ENCODE results near the gene PRPH.
"Not testable (repeated sequence)": the region's sequence is repeated elsewhere in the genome, so short reads cannot be mapped to it uniquely, and the experiment has no call there.

Gene PRPH

DNA sequence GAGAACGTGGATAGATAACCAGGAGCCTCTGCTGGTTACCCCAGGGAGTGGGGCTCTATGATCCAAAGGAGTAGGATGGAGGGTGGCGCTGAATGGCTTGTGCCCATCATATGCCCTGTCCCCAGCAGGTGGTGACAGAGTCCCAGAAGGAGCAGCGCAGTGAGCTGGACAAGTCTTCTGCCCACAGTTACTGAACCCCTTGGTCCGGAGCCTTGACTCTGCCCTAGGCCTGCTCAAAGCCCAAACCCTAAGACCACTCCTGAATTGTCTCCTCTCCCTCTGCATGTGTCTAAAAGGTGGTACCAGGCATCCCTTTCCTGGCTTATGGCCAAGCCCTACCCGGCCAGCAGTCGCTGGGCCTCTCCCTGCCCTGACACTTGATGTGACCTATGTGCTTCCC lies 3.2 kb downstream of the PRPH start:
- Histone ChIP-seq H3K4me3 (ENCODE audit: low read depth in 1 of 5, low read length in 5 of 5) (no peak overlapping the region), H3K27ac (ENCODE audit: low read depth, low read length) (no peak overlapping the region), H3K27me3 (ENCODE audit: control insufficient read depth in 5 of 5, insufficient read depth in 4 of 5, low read length in 5 of 5) (peaks cover 40 to 57% (median 52%) of the 10 kb centered on the region in 5 donors), H3K36me3 (ENCODE audit: control insufficient read depth in 5 of 5, insufficient read depth in 5 of 5, low read length in 5 of 5) (no peaks in the 10 kb centered on the region), H3K4me1 (ENCODE audit: control insufficient read depth in 5 of 5, insufficient read depth in 5 of 5, low read length in 5 of 5) (peaks cover 2 to 28% (median 25%) of the 10 kb centered on the region in 5 donors), H3K9me3 (ENCODE audit: control insufficient read depth in 5 of 5, low read length in 5 of 5) (no peaks in the 10 kb centered on the region), H3K9ac (ENCODE audit: low read length in 5 of 5) (no peak overlapping the region)

DNA sequence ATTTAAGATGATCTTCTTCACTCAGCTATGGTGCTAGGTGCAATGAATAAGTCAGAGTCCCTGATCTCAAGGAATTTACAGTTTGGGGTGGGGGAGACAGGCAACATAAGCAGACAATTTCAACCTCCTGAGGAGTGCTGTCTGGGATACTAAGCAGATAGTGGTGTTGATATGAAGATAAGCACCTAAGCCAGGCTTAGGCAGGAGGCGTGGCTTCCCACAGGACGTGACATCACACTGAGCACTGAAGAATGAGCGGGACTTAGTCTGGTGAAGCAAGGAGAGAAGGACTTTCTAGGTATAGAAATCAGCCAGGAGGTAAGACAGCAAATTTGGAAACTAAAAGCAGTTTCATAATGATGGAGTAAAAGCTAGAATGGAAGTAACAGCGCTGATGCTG lies 6.8 kb downstream of the PRPH start:
- no peaks in the 10 kb centered on the region for H3K9me3 ChIP-seq (ENCODE audit: control insufficient read depth in 5 of 5, low read length in 5 of 5)
- no peak overlapping the region for H3K4me3 ChIP-seq (ENCODE audit: low read depth in 1 of 5, low read length in 5 of 5)
- peaks cover 16 to 26% (median 26%) of the 10 kb centered on the region in 5 donors for H3K27me3 ChIP-seq (ENCODE audit: control insufficient read depth in 5 of 5, insufficient read depth in 4 of 5, low read length in 5 of 5)
- H3K4me1 ChIP-seq (ENCODE audit: control insufficient read depth in 5 of 5, insufficient read depth in 5 of 5, low read length in 5 of 5): peaks cover 2 to 11% (median 8%) of the 10 kb centered on the region in 5 donors
- no peak overlapping the region for H3K9ac ChIP-seq (ENCODE audit: low read length in 5 of 5)
- H3K27ac ChIP-seq (ENCODE audit: low read depth, low read length): no peak overlapping the region
- no peaks in the 10 kb centered on the region for H3K36me3 ChIP-seq (ENCODE audit: control insufficient read depth in 5 of 5, insufficient read depth in 5 of 5, low read length in 5 of 5)

GRCh38 chr12:49304161-49304560 lies 9.2 kb downstream of the PRPH start:
- Histone ChIP-seq H3K27me3 (ENCODE audit: control insufficient read depth in 5 of 5, insufficient read depth in 4 of 5, low read length in 5 of 5) (peaks cover 0 to 8% (median 4%) of the 10 kb centered on the region in 5 donors), H3K4me3 (ENCODE audit: low read depth in 1 of 5, low read length in 5 of 5) (no peak overlapping the region)

GRCh38 chr12:49305762-49306510 lies 11.0 kb downstream of the PRPH start:
- no peak overlapping the region for H3K9ac ChIP-seq (ENCODE audit: low read length in 5 of 5)
- H3K4me1 ChIP-seq (ENCODE audit: control insufficient read depth in 5 of 5, insufficient read depth in 5 of 5, low read length in 5 of 5): no peaks in the 10 kb centered on the region
- H3K9me3 ChIP-seq (ENCODE audit: control insufficient read depth in 5 of 5, low read length in 5 of 5): no peaks in the 10 kb centered on the region
- H3K36me3 ChIP-seq (ENCODE audit: control insufficient read depth in 5 of 5, insufficient read depth in 5 of 5, low read length in 5 of 5): no peaks in the 10 kb centered on the region
- peaks cover 0 to 8% (median 7%) of the 10 kb centered on the region in 5 donors for H3K27me3 ChIP-seq (ENCODE audit: control insufficient read depth in 5 of 5, insufficient read depth in 4 of 5, low read length in 5 of 5)
- H3K27ac ChIP-seq (ENCODE audit: low read depth, low read length): no peak overlapping the region
- no peak overlapping the region for H3K4me3 ChIP-seq (ENCODE audit: low read depth in 1 of 5, low read length in 5 of 5)

More at GRCh38 chr12:49304161-49304560, 9.2 kb downstream of the PRPH start:
- Histone ChIP-seq H3K36me3 (ENCODE audit: control insufficient read depth in 5 of 5, insufficient read depth in 5 of 5, low read length in 5 of 5) (no peaks in the 10 kb centered on the region), H3K4me1 (ENCODE audit: control insufficient read depth in 5 of 5, insufficient read depth in 5 of 5, low read length in 5 of 5) (no peaks in the 10 kb centered on the region), H3K27ac (ENCODE audit: low read depth, low read length) (no peak overlapping the region), H3K9me3 (ENCODE audit: control insufficient read depth in 5 of 5, low read length in 5 of 5) (no peaks in the 10 kb centered on the region), H3K9ac (ENCODE audit: low read length in 5 of 5) (no peak overlapping the region)

DNA sequence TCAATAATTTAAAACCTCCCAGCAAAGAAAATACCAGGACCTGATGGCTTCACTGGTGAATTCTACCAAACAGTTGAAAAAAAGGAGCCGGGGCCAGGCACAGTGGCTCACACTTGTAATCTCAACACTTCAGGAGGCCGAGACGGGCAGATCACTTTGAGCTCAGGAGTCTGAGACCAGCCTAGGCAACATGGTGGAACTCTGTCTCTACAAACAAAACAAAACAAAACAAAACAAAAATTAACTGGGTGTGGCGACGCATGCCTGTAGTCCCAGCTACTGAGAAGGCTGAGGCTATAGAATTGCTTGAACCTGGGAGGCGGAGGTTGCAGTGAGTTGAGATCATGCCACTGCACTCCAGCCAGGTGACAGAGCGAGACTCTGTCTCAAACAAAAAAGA lies 14.4 kb downstream of the PRPH start:
- H3K9ac ChIP-seq (ENCODE audit: low read length in 5 of 5): no peak overlapping the region
- no peaks in the 10 kb centered on the region for H3K4me1 ChIP-seq (ENCODE audit: control insufficient read depth in 5 of 5, insufficient read depth in 5 of 5, low read length in 5 of 5)
- H3K27ac ChIP-seq (ENCODE audit: low read depth, low read length): no peak overlapping the region
- no peaks in the 10 kb centered on the region for H3K9me3 ChIP-seq (ENCODE audit: control insufficient read depth in 5 of 5, low read length in 5 of 5)
- peaks cover 0 to 2% (median 0%) of the 10 kb centered on the region in 5 donors for H3K27me3 ChIP-seq (ENCODE audit: control insufficient read depth in 5 of 5, insufficient read depth in 4 of 5, low read length in 5 of 5)
- no peaks in the 10 kb centered on the region for H3K36me3 ChIP-seq (ENCODE audit: control insufficient read depth in 5 of 5, insufficient read depth in 5 of 5, low read length in 5 of 5)
- no peak overlapping the region for H3K4me3 ChIP-seq (ENCODE audit: low read depth in 1 of 5, low read length in 5 of 5)

DNA sequence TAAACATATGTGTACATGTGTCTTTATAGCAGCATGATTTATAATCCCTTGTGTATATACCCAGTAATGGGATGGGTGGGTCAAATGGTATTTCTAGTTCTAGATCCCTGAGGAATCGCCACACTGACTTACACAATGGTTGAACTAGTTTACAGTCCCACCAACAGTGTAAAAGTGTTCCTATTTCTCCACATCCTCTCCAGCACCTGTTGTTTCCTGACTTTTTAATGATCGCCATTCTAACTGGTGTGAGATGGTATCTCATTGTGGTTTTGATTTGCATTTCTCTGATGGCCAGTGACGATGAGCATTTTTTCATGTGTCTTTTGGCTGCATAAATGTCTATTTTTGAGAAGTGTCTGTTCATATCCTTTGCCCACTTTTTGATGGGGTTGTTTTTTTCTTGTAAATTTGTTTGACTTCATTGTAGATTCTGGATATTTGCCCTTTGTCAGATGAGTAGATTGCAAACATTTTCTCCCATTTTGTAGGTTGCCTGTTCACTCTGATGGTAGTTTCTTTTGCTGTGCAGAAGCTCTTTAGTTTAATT lies 15.6 kb downstream of the PRPH start:
- H3K36me3 ChIP-seq (ENCODE audit: control insufficient read depth in 5 of 5, insufficient read depth in 5 of 5, low read length in 5 of 5); H3K9me3 ChIP-seq (ENCODE audit: control insufficient read depth in 5 of 5, low read length in 5 of 5); H3K4me3 ChIP-seq (ENCODE audit: low read depth in 1 of 5, low read length in 5 of 5); H3K9ac ChIP-seq (ENCODE audit: low read length in 5 of 5); H3K4me1 ChIP-seq (ENCODE audit: control insufficient read depth in 5 of 5, insufficient read depth in 5 of 5, low read length in 5 of 5); H3K27me3 ChIP-seq (ENCODE audit: control insufficient read depth in 5 of 5, insufficient read depth in 4 of 5, low read length in 5 of 5); H3K27ac ChIP-seq (ENCODE audit: low read depth, low read length): not testable (repeated sequence)

DNA sequence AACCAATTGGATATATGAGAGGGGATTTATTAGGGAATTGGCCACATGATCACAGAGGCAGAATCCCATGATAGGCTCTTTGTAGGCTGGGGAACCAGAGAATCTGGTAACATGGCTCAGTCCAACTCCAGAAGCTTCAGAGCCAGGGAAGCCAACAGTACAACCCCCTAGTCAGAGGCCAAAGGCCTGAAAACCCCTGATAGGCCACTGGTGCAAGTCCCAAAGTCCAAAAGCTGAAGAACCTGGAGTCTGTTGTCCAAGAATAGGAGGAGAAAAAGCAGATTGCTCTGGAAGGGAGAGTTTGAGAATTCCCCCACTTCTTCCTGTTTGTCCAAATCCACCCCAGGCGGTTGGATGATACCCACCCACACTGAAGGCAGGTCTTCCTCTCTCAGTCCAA lies 19.9 kb downstream of the PRPH start:
- H3K9ac ChIP-seq (ENCODE audit: low read length in 5 of 5): no peak overlapping the region

DNA sequence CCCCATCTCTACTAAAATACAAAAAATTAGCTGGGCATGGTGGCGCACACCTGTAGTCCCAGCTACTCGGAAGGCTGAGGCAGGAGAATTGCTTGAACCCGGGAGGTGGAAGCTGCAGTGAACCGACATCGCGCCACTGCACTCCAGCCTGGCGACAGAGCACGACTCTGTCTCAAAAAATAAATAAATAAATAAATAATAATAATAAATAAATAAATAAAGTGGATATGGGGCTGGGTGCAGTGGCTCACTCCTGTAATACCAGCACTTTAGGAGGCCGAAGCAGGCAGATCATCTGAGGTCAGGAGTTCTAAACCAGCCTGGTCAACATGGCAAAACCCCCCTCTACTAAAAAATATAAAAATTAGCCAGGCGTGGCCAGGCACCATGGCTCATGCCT lies 22.2 kb downstream of the PRPH start:
- not testable (repeated sequence) for H3K9me3 ChIP-seq (ENCODE audit: control insufficient read depth in 5 of 5, low read length in 5 of 5); H3K4me1 ChIP-seq (ENCODE audit: control insufficient read depth in 5 of 5, insufficient read depth in 5 of 5, low read length in 5 of 5); H3K4me3 ChIP-seq (ENCODE audit: low read depth in 1 of 5, low read length in 5 of 5); H3K27me3 ChIP-seq (ENCODE audit: control insufficient read depth in 5 of 5, insufficient read depth in 4 of 5, low read length in 5 of 5); H3K9ac ChIP-seq (ENCODE audit: low read length in 5 of 5); H3K27ac ChIP-seq (ENCODE audit: low read depth, low read length); H3K36me3 ChIP-seq (ENCODE audit: control insufficient read depth in 5 of 5, insufficient read depth in 5 of 5, low read length in 5 of 5)

More for the DNA sequence above, 19.9 kb downstream of the PRPH start:
- no peaks in the 10 kb centered on the region for H3K36me3 ChIP-seq (ENCODE audit: control insufficient read depth in 5 of 5, insufficient read depth in 5 of 5, low read length in 5 of 5)
- H3K9me3 ChIP-seq (ENCODE audit: control insufficient read depth in 5 of 5, low read length in 5 of 5): no peaks in the 10 kb centered on the region
- H3K27ac ChIP-seq (ENCODE audit: low read depth, low read length): no peak overlapping the region
- H3K4me1 ChIP-seq (ENCODE audit: control insufficient read depth in 5 of 5, insufficient read depth in 5 of 5, low read length in 5 of 5): no peaks in the 10 kb centered on the region
- H3K4me3 ChIP-seq (ENCODE audit: low read depth in 1 of 5, low read length in 5 of 5): no peak overlapping the region
- H3K27me3 ChIP-seq (ENCODE audit: control insufficient read depth in 5 of 5, insufficient read depth in 4 of 5, low read length in 5 of 5): no peaks in the 10 kb centered on the region

- H3K9me3 ChIP-seq (ENCODE audit: control insufficient read depth in 5 of 5, low read length in 5 of 5); H3K27ac ChIP-seq (ENCODE audit: low read depth, low read length); H3K4me3 ChIP-seq (ENCODE audit: low read depth in 1 of 5, low read length in 5 of 5); H3K9ac ChIP-seq (ENCODE audit: low read length in 5 of 5); H3K36me3 ChIP-seq (ENCODE audit: control insufficient read depth in 5 of 5, insufficient read depth in 5 of 5, low read length in 5 of 5); H3K27me3 ChIP-seq (ENCODE audit: control insufficient read depth in 5 of 5, insufficient read depth in 4 of 5, low read length in 5 of 5): not testable (repeated sequence)
- H3K4me1 ChIP-seq (ENCODE audit: control insufficient read depth in 5 of 5, insufficient read depth in 5 of 5, low read length in 5 of 5): peaks cover 0 to 19% (median 15%) of the 10 kb centered on the region in 5 donors
Observed at GRCh38 chr12:49320411-49321103, 25.6 kb downstream of the PRPH start.

- Histone ChIP-seq H3K27ac (ENCODE audit: low read depth, low read length) (no peak overlapping the region), H3K9ac (ENCODE audit: low read length in 5 of 5) (peak overlapping the region in 4 of 5 donors; percentile 55 to 86 (median 78)), H3K27me3 (ENCODE audit: control insufficient read depth in 5 of 5, insufficient read depth in 4 of 5, low read length in 5 of 5) (no peaks in the 10 kb centered on the region), H3K4me3 (ENCODE audit: low read depth in 1 of 5, low read length in 5 of 5) (peak overlapping the region; percentile 63 to 82 (median 77)), H3K4me1 (ENCODE audit: control insufficient read depth in 5 of 5, insufficient read depth in 5 of 5, low read length in 5 of 5) (peaks cover 0 to 19% (median 15%) of the 10 kb centered on the region in 5 donors), H3K36me3 (ENCODE audit: control insufficient read depth in 5 of 5, insufficient read depth in 5 of 5, low read length in 5 of 5) (no peaks in the 10 kb centered on the region), H3K9me3 (ENCODE audit: control insufficient read depth in 5 of 5, low read length in 5 of 5) (no peaks in the 10 kb centered on the region)
Observed at GRCh38 chr12:49322367-49322707, 27.4 kb downstream of the PRPH start.
